NCI-H1105 treated with DMSO at 0.1 percent for 48 hours (cell line): ENCODE data around the gene PPIL1.
"Not testable (repeated sequence)": the region's sequence is repeated elsewhere in the genome, so short reads cannot be mapped to it uniquely, and the experiment has no call there.

Source experiments
- DNase-seq: peaks from one replicate; lab custom pipeline; 2025; lab: John Stamatoyannopoulos, UW

PPIL1 gene

DNA sequence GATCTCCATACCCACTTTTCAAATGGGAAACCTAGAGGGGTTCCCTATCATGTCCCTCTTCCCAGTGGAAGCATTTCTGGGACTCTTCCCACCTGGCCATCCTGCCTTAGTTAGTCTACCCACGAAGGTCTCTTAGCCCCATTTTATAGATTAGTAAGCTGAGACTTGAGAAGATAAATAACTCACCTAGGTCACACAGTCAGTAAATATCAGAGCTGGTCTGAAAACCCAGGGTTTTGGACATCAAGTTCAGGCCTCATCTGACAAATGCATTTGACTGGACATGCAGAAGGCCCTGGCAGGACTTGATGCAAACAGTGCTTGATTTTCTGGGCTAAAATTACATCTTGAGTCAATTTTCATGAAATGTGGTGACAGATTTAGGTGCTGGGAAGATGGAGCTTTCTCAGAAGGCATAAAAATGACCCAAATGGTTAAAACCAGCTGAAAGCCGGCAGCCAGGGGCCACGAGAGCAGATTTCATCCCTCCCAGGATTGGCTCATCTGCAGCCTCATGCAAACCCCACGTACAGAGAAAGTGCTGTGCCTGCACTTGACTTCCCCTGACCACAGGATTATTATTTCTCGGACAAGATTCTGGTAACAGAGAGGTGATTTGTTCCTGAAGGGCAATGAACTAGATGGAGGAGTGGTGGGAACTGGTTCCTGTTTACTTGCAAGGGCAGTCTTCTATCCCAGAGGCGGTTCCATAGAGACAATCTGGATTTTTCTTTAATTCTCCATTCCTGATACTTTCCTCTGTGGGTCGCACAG is 58.5 kb downstream of the PPIL1 start:
- DNase-seq, result no peak

DNA sequence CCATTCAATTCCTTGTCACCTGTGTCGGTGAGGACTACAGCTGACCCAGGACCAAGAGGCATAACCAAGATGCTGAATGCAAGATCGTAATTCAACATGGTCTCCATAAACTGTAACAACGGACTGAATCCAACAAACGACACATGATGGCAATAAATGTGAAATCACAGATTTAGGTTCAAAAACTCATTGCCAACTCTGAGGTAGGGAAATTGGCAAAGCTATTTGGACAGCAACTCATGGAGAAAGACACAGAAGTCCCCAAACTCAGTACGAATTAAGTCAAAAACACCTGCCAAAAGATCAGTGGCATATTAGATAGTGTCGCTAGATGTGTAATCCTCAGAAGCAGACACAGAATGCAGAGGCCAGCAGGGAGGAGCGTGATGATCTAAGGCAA is 60.4 kb downstream of the PPIL1 start:
- no peak for DNase-seq

DNA sequence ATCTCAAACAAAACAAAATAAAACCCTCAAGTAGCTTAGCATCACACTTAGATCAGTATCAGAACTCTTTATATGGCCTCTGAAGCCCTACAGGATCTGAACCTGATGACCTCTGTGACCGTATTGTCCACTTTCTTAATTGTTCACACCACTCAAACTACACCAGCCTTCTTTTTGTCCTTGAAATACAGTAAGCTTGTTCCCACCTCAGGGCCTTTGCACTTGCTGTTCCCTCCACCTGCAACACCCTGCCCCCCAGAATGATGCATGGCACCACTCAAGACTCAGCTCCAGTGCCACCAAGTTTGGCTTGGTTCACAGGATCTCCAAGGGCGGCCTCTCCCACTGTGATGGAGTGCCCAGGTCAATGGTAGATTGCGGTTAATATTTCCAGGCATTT is 61.1 kb downstream of the PPIL1 start:
- no peak for DNase-seq

DNA sequence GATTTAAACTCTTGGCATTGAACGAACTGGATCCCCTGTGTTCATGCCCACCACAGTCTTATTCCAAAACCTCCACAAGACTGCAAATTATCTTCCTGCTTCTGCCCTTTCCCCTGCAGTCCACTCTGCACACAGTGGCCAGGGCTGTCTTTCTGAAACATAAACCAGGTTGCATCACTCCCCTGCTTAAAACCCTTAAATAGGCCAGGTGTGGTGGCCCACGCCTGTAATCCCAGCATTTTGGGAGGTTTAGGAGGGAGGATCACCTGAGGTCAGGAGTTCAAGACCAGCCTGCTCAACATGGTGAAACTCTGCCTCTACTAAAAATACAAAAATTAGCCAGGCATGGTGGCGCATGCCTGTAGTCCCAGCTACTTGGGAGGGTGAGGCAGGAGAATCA is 61.6 kb downstream of the PPIL1 start:
- not testable (repeated sequence) for DNase-seq

DNA sequence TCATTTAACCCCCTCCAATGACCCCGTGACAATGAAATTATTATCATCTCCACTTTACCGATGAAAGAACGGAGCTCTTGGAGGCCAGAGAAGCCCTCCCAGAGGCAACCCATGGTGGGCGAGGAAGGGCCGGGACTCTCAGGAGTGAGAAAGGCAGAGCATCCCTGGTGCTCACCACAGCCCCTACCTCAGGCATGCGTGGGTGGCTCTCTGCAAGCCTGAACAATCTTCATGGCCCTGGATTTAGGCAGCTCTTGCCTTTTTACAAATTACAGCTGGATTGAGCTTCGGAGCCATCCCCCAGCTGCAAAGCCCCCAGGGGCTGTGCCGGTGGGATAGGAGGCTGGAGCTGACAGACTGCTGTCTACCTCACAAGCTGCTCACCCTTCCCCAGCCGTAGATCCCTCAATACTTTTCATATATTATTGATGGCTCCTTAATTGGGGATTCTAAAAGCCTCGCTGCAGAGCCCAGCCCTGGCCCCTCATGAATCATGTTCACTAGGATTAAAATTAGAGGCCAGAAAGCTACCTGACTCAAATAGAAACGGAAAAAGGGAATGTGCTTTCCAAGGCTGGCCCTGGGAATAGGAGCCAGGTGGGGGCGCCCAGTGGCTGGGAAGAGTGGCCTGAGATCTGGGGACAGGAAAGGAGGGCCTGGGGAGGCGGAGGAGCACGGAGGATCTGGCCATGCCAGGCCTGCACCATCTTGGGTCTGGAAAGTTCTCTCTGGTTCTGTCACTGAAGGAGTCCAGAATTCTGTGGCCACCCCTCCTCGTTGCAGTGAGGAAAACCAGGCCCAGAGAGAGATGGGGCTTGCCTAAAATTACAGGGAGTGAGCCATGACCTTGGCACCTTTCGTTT is 64.4 kb downstream of the PPIL1 start:
- no peak for DNase-seq

DNA sequence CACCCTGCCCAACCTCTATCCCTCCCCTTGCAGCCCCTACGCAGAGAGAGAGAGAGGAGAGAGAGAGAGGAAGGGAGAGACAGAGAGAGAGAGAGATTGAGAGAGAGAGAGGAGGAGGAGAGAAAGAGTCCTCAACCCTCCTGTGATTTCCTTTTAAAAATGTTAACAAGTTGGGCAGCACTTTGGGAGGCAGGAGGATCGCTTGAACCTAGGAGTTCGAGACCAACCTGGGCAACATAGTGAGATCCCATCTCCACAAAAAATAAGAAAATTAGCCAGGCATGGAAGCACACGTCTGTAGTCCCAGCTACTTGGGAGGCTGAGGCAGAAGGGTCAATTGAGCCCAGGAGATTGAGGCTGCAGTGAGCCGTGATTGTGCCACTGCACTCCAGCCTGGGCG is 65.4 kb downstream of the PPIL1 start:
- DNase-seq, result no peak

DNA sequence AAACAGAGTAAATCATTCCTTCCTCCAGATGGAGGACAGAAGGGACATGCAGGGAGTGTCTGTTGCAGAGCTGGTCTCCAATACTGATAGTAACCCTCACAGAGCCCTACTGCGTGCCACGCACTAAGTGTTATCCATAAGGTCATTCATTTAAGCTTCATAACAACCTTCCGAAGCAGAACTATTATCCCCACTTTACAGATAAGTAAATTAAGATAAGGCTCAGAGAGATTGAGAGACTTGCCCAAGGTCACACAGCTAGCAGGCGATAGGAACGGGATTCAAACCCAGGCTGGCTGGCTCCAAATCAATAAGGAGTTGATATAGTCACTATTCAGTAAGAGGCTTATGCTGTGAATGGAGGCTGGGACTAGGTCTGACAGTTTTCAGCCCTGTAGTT is 66.0 kb downstream of the PPIL1 start:
- no peak for DNase-seq

DNA sequence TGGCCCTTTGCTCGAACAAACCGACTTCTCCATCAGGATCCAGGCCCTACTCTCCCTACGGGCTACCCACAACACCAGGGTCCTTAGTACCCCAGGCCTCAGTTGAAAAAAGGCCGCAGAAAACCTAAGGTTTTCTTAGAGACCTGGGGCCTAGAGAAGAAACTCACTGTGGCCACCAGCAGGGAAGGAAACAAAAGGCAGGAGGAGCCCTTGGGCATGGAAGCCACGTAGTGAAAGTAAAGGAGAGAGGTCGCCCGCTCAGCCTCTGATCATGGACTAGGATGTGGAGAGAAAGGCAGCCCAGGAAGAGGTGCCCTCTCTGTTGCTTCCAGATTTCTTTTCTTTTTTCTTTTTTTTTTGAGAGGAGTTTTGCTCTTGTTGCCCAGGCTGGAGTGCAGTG is 66.9 kb downstream of the PPIL1 start:
- no peak for DNase-seq

DNA sequence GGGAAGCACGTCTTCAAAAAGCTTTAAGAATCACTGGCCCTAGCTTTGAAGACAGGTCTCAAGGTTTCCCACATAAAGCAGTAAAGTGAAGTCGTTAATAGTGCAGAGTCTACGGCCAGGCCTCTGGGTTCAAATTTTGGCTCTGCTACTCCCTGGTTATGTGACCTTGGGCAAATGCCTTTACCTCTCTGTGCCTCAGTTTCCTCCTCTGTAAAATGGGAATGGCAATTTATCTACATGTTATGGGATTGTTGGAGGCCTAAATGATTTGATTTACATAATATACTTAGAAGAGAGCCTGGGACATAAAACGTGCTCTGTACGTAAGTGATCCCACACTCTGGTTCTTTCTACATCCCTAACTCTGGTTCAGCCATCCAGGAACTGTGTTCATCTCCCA is 67.5 kb downstream of the PPIL1 start:
- no peak for DNase-seq

DNA sequence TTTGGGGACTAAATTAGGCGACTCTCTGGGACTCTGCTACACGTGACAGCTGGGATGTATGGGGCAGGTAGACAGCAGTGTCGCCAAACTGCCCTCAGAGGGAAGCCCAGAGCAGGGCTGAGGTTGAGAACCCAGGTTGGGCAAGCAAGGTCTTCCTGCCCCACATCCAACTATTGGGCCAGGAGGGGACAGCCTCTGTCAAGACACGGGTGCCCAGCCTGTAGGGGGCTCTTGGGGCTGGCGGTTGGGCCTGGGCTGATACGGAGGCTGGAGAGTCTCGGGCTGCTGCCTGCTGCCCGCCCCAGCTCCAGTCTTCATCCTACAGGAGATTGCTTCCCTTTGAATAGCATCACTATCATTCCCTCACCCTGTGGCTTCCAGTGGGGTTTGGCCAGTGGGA is 68.7 kb downstream of the PPIL1 start:
- DNase-seq, result no peak

DNA sequence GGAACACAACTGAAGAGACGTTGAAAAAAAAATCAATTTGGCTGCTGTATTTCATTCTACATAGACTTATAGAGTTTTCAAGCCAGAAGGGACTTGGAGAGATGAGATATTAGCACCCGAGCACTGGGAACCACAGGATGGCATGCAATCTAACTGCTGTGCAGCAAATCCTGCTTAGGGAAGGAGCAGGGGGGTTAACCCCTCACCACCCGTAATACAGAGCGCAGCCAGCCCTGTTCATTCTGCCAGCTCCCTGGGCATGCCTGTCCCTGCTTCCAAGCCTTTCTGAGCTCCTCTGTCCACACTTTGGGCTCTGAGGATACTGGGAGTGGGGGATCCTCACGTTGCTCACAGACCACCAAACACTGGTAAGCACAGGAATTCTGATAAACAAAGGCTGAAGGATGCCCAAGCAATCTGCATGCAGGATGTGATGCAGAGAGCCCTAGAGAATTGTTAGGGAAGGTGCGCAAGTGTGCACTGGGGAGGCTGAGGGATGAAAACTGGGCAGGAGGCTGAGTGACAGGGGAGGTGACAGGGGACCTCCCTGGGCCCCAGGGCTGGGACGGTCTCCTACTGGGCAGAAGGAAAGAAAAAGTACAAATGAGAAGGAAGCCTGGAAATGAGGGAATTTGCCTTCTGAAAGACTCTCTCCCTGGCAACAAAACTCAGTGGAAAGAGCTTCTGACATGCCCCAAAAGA is 69.4 kb downstream of the PPIL1 start:
- no peak for DNase-seq
